GM12878 (cell line): Measurements from ENCODE around the gene KDM6B. TPM values are rescaled to one million over a fixed set of nuclear protein-coding genes. Genes with fewer than 3 reads are reported as not detected.

ENCODE experiments used
- BACH1 ChIP-seq: fragments of 450-650 bp; IDR thresholded peaks from 2 replicates; pipeline ENCODE4 v1.6.1; 2017; ENCODE audit warnings: mild to moderate bottlenecking, borderline replicate concordance
- BRCA1 ChIP-seq: IDR thresholded peaks from 2 replicates; pipeline ENCODE4 v1.6.1; 2011; ENCODE audit warnings: low read depth, low read length, improper control_type of control experiment
- CBX3 ChIP-seq: fragments of 200-600 bp; sonication (generic); IDR thresholded peaks from 2 replicates; pipeline ENCODE4 v1.6.1; 2016; ENCODE audit warnings: low read depth, borderline replicate concordance
- CREM ChIP-seq: IDR thresholded peaks from 2 replicates; pipeline ENCODE4 v1.6.1; 2014; ENCODE audit warnings: antibody characterized with exemption, low read depth
- E2F4 ChIP-seq: IDR thresholded peaks from 2 replicates; pipeline ENCODE4 v1.6.1; 2012; ENCODE audit warnings: low read depth, low read length, improper control_type of control experiment
- FOXK2 ChIP-seq: fragments of 450-650 bp; IDR thresholded peaks from 2 replicates; pipeline ENCODE4 v1.6.1; 2017; ENCODE audit warnings: mild to moderate bottlenecking, moderate library complexity
- FOXM1 ChIP-seq: IDR thresholded peaks from 2 replicates; pipeline ENCODE4 v1.6.1; 2012; ENCODE audit warnings: low read depth, mild to moderate bottlenecking, inconsistent platforms, low read length, moderate library complexity
- JUNB ChIP-seq: IDR thresholded peaks from 2 replicates; pipeline ENCODE4 v1.6.1; 2016; ENCODE audit warnings: antibody characterized with exemption, mild to moderate bottlenecking
- NBN ChIP-seq: fragments of 450-650 bp; IDR thresholded peaks from 2 replicates; pipeline ENCODE4 v1.6.1; 2016
- NR2C1 ChIP-seq: fragments of 450-650 bp; IDR thresholded peaks from 2 replicates; pipeline ENCODE4 v1.6.1; 2017; ENCODE audit warnings: antibody characterized with exemption, mild to moderate bottlenecking, moderate library complexity
- PRDM15 ChIP-seq: fragments of 450-650 bp; formaldehyde crosslinking; IDR thresholded peaks from 2 replicates; pipeline ENCODE4 v1.4.0; 2020; ENCODE audit warnings: mild to moderate bottlenecking, moderate library complexity
- RB1 ChIP-seq: fragments of 450-650 bp; formaldehyde crosslinking; IDR thresholded peaks from 2 replicates; pipeline ENCODE4 v1.6.1; 2017; ENCODE audit warnings: mild to moderate bottlenecking, borderline replicate concordance
- RELB ChIP-seq: fragments of 450-650 bp; IDR thresholded peaks from 2 replicates; pipeline ENCODE4 v1.6.1; 2017; ENCODE audit warnings: low read depth, mild to moderate bottlenecking, moderate library complexity
- RUNX3 ChIP-seq: IDR thresholded peaks from 2 replicates; pipeline ENCODE4 v1.6.1; 2012; ENCODE audit warnings: low read length, inconsistent platforms
- SUZ12 ChIP-seq: fragments of 200-600 bp; sonication (generic); IDR thresholded peaks from one replicate; pipeline ENCODE4 v1.6.1; 2018; ENCODE audit warnings: antibody characterized with exemption, mild to moderate bottlenecking; ENCODE audit not compliant: unreplicated experiment
- TARDBP ChIP-seq: IDR thresholded peaks from 2 replicates; pipeline ENCODE4 v1.6.1; 2016; ENCODE audit warnings: borderline replicate concordance
- TCF12 ChIP-seq: IDR thresholded peaks from 2 replicates; pipeline ENCODE4 v1.6.1; 2011; ENCODE audit warnings: low read depth, mild to moderate bottlenecking, low read length
- ZNF274 ChIP-seq: IDR thresholded peaks from one replicate; pipeline ENCODE4 v1.8.0; 2011; ENCODE audit not compliant: insufficient read length, insufficient read depth
- polyA plus RNA-seq, 11 experiments: library from polyadenylated mRNA; depleted of rRNA in 4 of 11; unstranded in 6 of 11; stranded (reverse) in 5 of 11; fragments of >200 nt; fragmentation: Nextera tagmentation in 4 of 11; fragmentation: Illumina TruSeq in 1 of 11; extraction: Ambion mirVana in 4 of 11; extraction: Trizol in 1 of 11; gene quantifications; 1 replicate in 1 of 11; 2 replicates in 10 of 11; pipeline versions ENCODE4 v1.2.1 to v1.2.3, GENCODE V29; 2011 to 2016; ENCODE audit warnings: inconsistent platforms in 2 of 11, missing spikeins in 2 of 11, low read depth in 1 of 11
- total RNA-seq, 4 experiments: library from RNA; depleted of rRNA in 3 of 4; stranded (reverse); fragments of >200 nt in 3 of 4; fragmentation: Illumina TruSeq in 1 of 4; extraction: Trizol in 1 of 4; gene quantifications; 2 replicates each; pipeline versions ENCODE4 v1.2.1 to v1.2.3, GENCODE V29; 2013 to 2021
- TF ChIP-seq, protein P1 (sequence below): fragments of 450-650 bp; conservative IDR thresholded peaks from 2 replicates; pipeline ENCODE4 v1.6.1; 2017; ENCODE audit warnings: mild to moderate bottlenecking, moderate library complexity
- TF ChIP-seq, protein P2 (sequence below): IDR thresholded peaks from 2 replicates; pipeline ENCODE4 v1.6.1; 2012; ENCODE audit warnings: low read length, inconsistent platforms
- TF ChIP-seq, protein P3 (sequence below): IDR thresholded peaks from 2 replicates; pipeline ENCODE4 v1.6.1; 2012; ENCODE audit warnings: low read depth, low read length, improper control_type of control experiment

The KDM6B gene
- total and polyA plus RNA-seq, 10 of the 15 experiments (the other 5 are each of a cell fraction or from before 2014, with no cell fraction given) = 0.05 to 33.5 (median 2.3) TPM

DNA sequence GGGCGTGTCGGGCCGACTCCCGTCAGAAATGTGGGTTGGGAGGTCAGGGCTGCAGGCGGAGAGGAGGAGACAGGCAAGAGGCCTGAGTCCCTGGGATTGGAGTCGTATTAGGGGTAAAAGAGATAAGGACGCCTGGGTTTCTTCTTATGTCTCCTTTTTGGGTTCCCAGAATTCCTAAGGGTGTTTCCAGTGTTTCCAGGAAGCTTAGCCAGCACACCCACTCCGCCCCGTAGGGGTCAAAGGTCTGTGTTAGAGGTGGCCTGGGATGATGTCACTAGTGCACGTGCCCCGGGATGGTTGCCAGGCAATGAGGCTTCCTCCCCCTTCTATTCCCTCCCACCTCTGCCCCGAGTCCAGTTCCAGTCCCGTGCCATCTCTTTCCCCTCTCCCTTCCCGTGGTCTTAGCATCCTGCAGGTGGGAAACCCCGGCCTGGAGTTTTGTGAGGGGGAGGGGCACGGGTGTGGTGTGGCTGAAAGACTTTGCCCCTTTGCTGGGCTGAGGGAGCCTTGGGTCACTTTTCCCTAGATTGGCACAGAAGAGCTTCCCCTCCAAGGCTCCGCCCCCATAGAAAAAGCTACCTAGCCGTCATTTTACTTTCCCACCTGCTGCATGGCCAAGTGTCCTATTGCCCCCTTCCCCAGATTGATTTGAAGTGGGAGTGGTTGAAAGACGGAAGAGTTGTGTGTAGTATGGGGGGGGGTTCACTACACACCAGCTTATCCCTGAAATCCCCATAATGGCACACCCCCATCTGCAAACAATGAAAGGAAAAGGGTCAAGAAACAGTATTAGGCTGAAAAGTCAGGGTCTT is 2.8 kb downstream of the KDM6B start (continued):
- peak; percentile 55; the same call in 1 of the 2 replicates for TF ChIP-seq CREM
- no peak for TF ChIP-seq ZNF274
- no peak for TF ChIP-seq CBX3
- TF ChIP-seq SUZ12 = no peak
- TF ChIP-seq TARDBP = peak; percentile 80; the same call in 1 of the 2 replicates
- 0 out of 2 replicates have a peak, but pooled peaks have one; percentile 60 for TF ChIP-seq TCF12
- TF ChIP-seq, protein P1, sequence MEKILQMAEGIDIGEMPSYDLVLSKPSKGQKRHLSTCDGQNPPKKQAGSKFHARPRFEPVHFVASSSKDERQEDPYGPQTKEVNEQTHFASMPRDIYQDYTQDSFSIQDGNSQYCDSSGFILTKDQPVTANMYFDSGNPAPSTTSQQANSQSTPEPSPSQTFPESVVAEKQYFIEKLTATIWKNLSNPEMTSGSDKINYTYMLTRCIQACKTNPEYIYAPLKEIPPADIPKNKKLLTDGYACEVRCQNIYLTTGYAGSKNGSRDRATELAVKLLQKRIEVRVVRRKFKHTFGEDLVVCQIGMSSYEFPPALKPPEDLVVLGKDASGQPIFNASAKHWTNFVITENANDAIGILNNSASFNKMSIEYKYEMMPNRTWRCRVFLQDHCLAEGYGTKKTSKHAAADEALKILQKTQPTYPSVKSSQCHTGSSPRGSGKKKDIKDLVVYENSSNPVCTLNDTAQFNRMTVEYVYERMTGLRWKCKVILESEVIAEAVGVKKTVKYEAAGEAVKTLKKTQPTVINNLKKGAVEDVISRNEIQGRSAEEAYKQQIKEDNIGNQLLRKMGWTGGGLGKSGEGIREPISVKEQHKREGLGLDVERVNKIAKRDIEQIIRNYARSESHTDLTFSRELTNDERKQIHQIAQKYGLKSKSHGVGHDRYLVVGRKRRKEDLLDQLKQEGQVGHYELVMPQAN = peak; percentile 10; the same call in 1 of the 2 replicates
- TF ChIP-seq, protein P2, sequence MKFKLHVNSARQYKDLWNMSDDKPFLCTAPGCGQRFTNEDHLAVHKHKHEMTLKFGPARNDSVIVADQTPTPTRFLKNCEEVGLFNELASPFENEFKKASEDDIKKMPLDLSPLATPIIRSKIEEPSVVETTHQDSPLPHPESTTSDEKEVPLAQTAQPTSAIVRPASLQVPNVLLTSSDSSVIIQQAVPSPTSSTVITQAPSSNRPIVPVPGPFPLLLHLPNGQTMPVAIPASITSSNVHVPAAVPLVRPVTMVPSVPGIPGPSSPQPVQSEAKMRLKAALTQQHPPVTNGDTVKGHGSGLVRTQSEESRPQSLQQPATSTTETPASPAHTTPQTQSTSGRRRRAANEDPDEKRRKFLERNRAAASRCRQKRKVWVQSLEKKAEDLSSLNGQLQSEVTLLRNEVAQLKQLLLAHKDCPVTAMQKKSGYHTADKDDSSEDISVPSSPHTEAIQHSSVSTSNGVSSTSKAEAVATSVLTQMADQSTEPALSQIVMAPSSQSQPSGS = no peak
- TF ChIP-seq PRDM15 (CRISPR knock-in tag) = no peak
- TF ChIP-seq RUNX3 = no peak
- no peak for TF ChIP-seq BRCA1
- TF ChIP-seq NBN = peak; percentile 71
- TF ChIP-seq BACH1 = no peak
- no peak for TF ChIP-seq JUNB
- TF ChIP-seq FOXK2 = 0 out of 2 replicates have a peak, but pooled peaks have one; percentile 23
- TF ChIP-seq NR2C1 = peak; percentile 91
- TF ChIP-seq E2F4 = no peak
- TF ChIP-seq, protein P3, sequence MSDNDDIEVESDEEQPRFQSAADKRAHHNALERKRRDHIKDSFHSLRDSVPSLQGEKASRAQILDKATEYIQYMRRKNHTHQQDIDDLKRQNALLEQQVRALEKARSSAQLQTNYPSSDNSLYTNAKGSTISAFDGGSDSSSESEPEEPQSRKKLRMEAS = no peak; the same call in 1 of the 2 replicates
- no peak for TF ChIP-seq FOXM1
- no peak; the same call in 1 of the 2 replicates for TF ChIP-seq RB1
- peak; percentile 95 for TF ChIP-seq RELB
